Measurements from ENCODE around the gene WDR59.
A peak's percentile ranks its signal among the peaks of the same experiment; 100 is the strongest.

The WDR59 gene

GRCh38 chr16:74902161-74902560, 82.8 kb downstream of the WDR59 start:
- no peak for DNase-seq (ENCODE audit: low read depth)

DNA sequence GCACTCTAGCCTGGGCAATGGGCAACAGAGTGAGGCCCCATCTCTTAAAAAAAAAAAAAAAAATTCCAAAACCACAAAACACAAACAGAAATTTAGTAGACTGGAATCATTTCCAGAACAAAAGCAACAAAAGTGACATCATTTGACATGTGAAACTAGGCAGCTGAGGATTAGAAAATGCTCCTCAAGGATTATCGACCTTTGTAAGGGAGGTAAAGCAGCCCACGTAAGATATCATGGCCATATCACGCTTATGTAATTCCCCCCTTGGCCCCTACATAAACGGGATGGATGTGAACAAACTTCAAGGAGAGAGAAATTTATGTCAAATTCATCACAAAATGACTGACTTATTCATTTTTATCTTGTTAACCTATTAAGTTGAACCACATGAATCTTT, 83.3 kb downstream of the WDR59 start:
- DNase-seq (ENCODE audit: low read depth), result no peak

DNA sequence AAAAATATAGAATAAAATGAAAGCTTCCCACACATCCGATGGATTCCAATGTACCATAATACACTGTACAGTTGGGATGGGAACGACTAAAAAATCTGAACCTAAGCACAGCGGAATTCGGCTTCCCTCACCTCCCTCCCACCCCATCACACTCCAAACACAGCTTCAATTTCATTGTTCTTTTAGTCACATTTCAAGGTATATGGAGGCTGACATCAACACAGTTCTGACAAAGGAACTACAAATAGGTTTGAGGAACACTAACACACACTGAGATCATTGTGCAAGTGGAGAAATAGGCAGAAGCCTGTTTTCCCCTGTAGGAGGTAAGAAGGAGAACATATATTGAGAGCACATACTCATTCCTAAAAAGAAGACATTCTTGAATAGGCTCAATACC, 85.1 kb downstream of the WDR59 start:
- DNase-seq (ENCODE audit: low read depth), result no peak

- no peak for DNase-seq (ENCODE audit: low read depth)
These were observed 86.3 kb downstream of the WDR59 start for GRCh38 chr16:74898659-74899058.

GRCh38 chr16:74896389-74897370, 88.2 kb downstream of the WDR59 start:
- DNase-seq (ENCODE audit: low read depth), result peak; percentile 34

- no peak for DNase-seq (ENCODE audit: low read depth)
These were observed 91.4 kb downstream of the WDR59 start for GRCh38 chr16:74893541-74893940.

DNA sequence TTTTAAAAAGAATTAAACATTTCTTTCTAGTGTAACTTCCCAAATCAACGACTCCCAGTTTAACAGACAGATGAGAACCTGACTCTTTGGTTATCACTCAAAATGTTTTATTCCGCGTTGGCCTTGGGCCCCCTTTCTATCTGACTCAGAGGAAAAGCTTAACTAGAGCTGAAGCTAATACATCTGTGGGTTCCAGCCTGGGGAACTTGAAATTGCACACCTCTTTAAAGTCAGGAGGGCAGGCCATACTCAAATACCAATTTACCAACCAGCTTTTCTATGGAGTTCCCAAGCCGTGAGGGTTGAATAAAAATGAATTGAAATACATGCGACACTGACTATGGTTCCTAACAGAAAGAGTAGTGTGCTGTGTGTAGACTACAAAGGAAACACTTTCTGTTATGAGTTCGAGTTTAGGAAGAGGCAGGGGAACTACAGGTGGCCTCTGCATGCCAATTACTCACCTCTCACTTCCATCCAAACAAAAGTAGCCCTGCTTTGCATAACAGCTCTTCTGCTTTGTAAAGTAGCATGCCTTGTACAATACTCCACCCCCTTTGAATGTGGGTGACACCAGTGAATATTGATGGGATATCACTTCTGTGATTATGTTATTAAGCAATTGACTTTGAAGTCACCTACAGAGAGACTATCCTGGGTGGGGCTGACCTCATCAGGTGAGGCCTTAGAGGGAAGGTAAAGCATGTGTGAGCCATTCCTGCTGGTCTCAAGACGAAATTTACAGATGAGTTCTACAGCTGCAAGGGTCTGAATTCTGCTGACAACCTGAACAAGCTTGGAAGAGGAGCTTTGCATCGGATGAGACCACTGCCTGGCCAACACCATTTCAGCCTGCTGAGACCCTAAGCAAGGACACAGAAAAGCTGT, 92.1 kb downstream of the WDR59 start:
- no peak for DNase-seq (ENCODE audit: low read depth)

DNA sequence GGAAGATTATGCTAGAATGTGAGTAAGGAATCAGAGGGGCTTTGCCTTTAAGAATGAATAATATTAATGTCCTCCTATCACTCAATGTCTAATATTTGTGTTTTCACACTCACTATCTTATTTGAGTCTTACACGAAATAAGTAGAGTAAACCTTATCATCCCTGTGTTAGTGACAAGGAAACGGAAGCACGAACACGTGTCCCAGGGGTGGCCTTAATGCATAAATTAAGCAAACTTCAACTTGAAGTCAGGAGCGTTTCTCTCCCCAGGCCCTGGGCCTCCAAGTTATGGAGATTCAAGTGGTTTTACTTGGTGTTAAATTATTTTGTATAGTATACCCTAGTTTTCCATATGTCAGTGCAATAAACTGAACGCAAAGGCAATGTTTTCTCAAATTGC, 96.0 kb downstream of the WDR59 start:
- no peak for DNase-seq (ENCODE audit: low read depth)

DNA sequence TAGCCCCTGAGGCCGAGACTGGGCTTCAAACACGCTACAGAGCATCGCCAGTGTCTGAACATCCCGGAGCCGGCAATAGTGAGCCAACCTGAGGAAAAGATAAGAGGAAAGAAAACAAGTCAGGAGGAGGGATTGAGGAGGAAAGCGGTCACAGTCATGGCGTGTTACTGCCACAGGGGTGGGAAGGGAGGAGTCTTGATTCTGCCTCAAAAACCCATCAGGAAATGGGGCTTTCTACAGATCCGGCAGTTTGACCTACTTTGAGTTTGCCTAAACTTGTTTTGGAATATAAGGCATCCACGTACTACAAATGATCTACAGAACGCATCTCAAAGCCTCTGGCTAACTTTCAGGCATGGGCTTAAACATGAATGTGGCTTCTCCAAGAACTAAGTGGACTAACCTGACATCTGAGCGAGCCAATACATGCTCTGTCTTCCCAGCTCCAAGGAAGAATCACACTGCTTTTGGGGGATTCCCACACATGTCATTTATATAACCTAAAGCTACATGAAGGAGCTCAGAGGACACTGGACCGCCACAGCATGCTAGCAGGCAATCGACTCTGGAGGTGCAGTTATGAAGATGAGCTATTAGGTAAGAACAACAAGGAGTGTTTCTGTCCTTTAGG, 96.6 kb downstream of the WDR59 start:
- no peak for DNase-seq (ENCODE audit: low read depth)

DNA sequence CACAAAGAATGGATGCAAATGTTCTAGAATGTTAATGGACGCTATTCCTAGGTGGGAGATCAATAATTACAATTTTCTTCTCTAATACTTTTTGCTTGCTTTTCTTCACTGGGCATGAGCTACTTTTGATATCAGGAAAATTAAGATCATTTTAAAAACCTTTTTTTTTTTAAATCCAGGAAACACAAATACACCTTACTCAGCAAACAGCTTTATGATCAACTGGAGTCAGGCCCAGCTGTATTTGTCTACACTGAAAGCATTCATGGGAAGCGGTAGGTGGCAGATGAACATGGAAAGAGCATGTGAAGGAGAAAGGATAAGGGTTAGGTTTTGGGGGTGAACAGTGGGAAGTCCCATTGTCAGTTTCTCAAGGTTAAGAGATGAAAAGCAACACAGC, 97.8 kb downstream of the WDR59 start:
- no peak for DNase-seq (ENCODE audit: low read depth)

- DNase-seq (ENCODE audit: low read depth), result no peak
These were observed 107.2 kb downstream of the WDR59 start for GRCh38 chr16:74877706-74878105.

DNA sequence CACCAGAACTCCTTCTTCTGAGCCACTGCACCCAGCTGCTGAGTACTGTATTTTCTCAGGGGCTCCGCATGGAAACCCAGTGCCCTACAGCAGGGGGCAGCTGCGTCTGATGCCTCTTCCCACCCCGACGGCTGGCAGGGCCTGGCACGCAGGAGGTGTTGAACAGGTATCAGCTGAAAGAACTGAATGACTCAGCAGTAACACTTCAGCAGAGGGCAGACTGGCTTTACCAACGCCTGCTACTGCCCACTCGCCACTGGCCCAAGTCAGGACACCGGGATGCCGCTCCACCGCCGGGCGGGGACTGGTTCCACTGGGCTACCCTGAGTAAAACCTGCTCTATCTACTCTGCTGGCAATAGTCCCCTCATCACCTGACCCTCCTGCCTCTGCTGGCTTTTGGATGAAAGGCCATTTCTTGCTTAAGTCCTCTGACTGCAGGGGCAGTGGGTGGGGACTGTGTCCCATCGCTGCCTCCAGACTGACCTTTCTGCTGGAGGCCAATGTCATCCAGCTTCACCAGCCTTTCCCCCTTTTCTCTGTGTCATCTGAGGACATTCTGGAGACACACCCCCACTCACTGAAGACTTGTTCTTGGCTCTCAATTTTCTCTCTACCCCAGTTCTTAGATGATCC, 109.9 kb downstream of the WDR59 start:
- no peak for DNase-seq (ENCODE audit: low read depth)

DNA sequence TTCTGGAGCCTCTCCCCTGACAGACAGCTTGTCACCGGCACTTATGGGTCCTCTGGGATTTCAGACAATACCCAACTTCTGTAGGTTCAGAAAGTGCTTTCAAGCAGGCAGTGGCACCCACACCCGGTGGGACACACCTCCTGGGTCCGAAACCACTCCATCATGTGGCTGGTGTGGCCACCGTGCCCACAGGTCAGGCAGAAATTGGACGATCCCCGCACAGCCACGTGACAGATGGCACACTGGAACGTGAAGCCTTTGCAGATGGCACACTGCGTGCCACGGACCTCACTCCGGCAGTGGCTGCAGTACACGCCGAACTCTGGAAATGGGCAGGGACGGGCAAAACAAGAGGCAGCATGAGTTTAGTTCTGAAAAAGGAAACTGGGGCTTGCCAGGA, 110.8 kb downstream of the WDR59 start:
- no peak for DNase-seq (ENCODE audit: low read depth)

DNA sequence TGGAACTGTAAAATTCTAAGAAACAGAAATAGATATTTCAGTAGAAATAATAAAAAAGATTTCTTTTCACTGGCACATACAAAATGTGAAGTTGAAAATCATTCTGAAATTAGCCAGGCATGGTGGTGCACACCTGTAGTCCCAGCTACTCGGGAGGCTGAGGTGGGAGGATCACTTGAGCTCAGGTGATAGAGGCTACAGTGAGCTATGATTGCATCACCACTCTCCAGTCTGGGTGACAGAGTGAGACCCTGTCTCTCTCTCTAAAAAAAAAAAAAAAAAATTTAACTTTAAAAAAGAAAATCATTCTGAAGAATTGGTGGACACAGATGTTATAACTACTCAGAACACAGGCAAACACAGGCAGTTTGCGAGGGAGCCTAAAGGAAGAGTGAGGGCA, 112.6 kb downstream of the WDR59 start:
- no peak for DNase-seq (ENCODE audit: low read depth)

- DNase-seq (ENCODE audit: low read depth), result no peak
These were observed 113.3 kb downstream of the WDR59 start for GRCh38 chr16:74871608-74872007.

- peak; percentile 45 for DNase-seq (ENCODE audit: low read depth)
These were observed 116.4 kb downstream of the WDR59 start for GRCh38 chr16:74868501-74868900.

- DNase-seq (ENCODE audit: low read depth), result no peak
These were observed 116.9 kb downstream of the WDR59 start for GRCh38 chr16:74868035-74868434.

DNA sequence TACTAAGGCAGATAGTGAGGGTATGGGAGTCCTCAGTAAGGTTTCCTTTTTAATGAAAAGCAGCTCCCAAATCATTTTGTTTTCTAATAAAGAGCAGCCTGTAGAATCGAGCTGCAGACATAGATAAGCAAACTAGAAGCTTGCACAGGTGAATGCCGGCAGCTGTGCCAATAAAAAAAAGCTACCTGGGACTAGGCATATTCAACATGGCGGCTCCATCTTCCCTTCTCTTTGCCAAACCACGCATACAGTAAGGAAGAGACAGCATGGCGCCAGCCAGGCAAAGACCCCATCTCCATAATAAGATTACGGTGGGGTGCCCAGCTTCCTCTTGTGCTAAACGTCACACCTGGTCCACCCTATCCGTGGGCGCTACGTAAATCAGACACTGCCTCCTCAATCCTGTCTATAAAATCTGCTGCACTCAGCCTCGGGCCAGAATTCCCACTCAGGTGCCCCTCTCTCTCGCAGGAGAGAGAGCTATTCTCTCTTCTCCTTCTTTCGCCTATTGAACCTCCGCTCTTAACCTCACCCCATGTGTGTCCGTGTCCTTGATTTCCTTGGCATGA, 117.6 kb downstream of the WDR59 start:
- no peak for DNase-seq (ENCODE audit: low read depth)

DNA sequence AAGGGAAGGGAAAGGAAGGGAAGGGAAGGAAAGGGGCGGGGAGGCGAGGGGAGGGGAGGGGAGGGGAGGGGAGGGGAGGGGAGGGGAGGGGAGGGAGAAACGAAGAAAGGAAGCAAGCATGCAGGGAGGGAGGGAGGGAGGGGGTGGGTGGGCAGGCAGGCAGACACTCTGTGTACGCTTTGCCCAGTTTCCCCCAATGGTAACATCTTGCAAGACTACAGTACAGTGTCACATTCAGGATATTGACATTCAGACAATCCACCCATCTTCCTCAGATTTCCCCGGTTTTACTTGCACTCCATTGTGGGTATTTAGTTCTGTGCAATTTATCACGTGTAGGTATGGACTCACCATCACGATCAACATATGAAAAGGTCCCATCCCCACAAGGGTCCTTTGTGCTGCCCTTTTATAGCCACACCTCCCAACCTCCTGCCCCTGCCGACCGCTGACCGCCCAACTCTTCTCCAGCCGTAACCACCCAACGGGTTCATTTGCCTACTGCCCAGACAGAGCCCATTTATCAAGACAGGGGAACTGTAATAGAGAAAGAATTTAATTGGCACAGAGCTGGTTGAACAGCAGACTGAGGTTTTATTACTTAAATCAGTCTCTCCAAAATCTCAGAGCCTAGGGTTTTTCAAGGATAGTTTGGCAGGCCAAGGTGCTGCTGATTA, 118.9 kb downstream of the WDR59 start:
- no peak for DNase-seq (ENCODE audit: low read depth)

DNA sequence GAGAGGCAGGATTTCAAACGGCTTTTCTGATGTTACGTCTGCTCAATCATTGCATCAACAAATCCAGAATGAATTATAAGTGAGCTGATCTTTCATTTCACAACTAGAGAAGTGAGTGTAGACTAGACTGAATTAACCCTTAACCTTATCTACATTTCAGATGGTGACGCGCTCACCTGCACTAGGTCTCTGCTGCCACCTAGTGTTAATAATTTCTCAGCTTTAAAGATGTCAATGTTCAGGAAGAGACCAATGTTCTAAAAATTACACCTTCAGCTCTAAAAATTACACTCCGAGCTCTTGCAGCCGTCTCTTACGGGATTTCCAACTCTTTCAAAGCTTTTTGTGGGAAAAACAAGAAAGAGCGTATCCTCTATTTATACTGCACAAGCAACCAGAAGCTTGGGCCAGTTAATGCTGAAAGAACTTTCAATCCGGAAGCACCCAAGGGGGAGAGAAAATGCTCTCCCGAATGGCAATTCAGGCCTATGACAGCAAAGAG, 122.1 kb downstream of the WDR59 start:
- peak; percentile 42 for DNase-seq (ENCODE audit: low read depth)

DNA sequence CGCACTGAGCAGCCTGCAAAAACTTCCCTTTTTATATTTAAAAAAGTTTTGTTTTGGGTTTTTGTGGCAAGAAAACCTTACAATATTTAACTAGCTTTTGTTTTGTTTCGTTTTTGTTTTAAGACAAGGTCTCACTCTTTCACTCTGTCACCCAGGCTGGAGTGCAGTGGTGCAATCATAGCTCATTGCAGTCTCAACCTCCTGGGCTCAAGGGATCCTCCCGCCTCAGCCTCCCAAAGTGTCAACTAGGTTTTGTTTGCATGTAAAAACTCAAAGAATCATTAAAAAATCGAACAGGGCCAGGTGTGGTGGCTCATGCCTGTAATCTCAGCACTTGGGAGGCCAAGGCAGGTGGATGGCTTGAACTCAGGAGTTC, 132.4 kb downstream of the WDR59 start:
- no peak for DNase-seq (ENCODE audit: low read depth)
